Parathyroid adenoma (tissue), 2 donors: ENCODE results near the gene TRABD2A.
"Not testable (repeated sequence)": the region's sequence is repeated elsewhere in the genome, so short reads cannot be mapped to it uniquely, and the experiment has no call there.

Source experiments
- H2AFZ ChIP-seq: fragments of 300-600 bp; sonication (generic); one replicate; pipeline ENCODE4 v1.7.0; 2017; ENCODE audit warnings: antibody characterized with exemption, mild to moderate bottlenecking
- H3K27ac ChIP-seq: fragments of 300-600 bp; sonication (generic); one replicate; pipeline ENCODE4 v1.7.0; 2017
- H3K27me3 ChIP-seq: fragments of 300-600 bp; sonication (generic); one replicate; pipeline ENCODE4 v1.7.0; 2017; ENCODE audit warnings: low read length; ENCODE audit not compliant: control insufficient read depth, insufficient read depth
- H3K36me3 ChIP-seq: fragments of 300-600 bp; sonication (generic); one replicate; pipeline ENCODE4 v1.7.0; 2017; ENCODE audit warnings: low read length; ENCODE audit not compliant: control insufficient read depth, insufficient read depth
- H3K4me1 ChIP-seq: fragments of 300-600 bp; sonication (generic); one replicate; pipeline ENCODE4 v1.7.0; 2017; ENCODE audit warnings: control low read depth
- H3K4me2 ChIP-seq: fragments of 300-600 bp; sonication (generic); one replicate; pipeline ENCODE4 v1.7.0; 2017; ENCODE audit warnings: low read length
- H3K4me3 ChIP-seq: fragments of 300-600 bp; sonication (generic); one replicate; pipeline ENCODE4 v1.7.0; 2017; ENCODE audit warnings: low read depth, low read length
- H3K79me2 ChIP-seq: fragments of 300-600 bp; sonication (generic); one replicate; pipeline ENCODE4 v1.7.0; 2017; ENCODE audit warnings: control low read depth
- H3K9ac ChIP-seq: fragments of 300-600 bp; sonication (generic); one replicate; pipeline ENCODE4 v1.7.0; 2017; ENCODE audit warnings: mild to moderate bottlenecking
- H3K9me3 ChIP-seq: fragments of 300-600 bp; sonication (generic); one replicate; pipeline ENCODE4 v1.7.0; 2017; ENCODE audit warnings: low read length; ENCODE audit not compliant: control insufficient read depth
- CTCF ChIP-seq: fragments of 300-600 bp; sonication (generic); IDR thresholded peaks from one replicate; pipeline ENCODE4 v1.7.0; 2017; ENCODE audit warnings: antibody characterized with exemption, mild to moderate bottlenecking
- donor health status: primary hyperparathyroidism.

The TRABD2A gene

GRCh38 chr2:84873350-84873749, 7.5 kb downstream of the TRABD2A start:
- Histone ChIP-seq H2AFZ (no peak overlapping the region), H3K9ac (no peak overlapping the region), H3K27ac (no peak overlapping the region), H3K27me3 (no peaks in the 10 kb centered on the region), H3K4me1 (no peaks in the 10 kb centered on the region), H3K36me3 (no peaks in the 10 kb centered on the region), H3K4me3 (no peak overlapping the region), H3K79me2 (no peaks in the 10 kb centered on the region), H3K9me3 (no peaks in the 10 kb centered on the region), H3K4me2 (no peak overlapping the region)
- TF ChIP-seq CTCF: no peak

- H3K27ac ChIP-seq: not testable (repeated sequence)
Measured at GRCh38 chr2:84872691-84873090, 8.2 kb downstream of the TRABD2A start.

GRCh38 chr2:84870306-84870705, 10.6 kb downstream of the TRABD2A start:
- Histone ChIP-seq H3K4me3 (no peak overlapping the region), H3K4me2 (no peak overlapping the region), H3K36me3 (no peaks in the 10 kb centered on the region), H3K79me2 (no peaks in the 10 kb centered on the region), H3K27ac (no peak overlapping the region), H3K9ac (no peak overlapping the region), H3K4me1 (no peaks in the 10 kb centered on the region), H3K9me3 (no peaks in the 10 kb centered on the region), H2AFZ (no peak overlapping the region), H3K27me3 (no peaks in the 10 kb centered on the region)
- TF ChIP-seq CTCF: no peak

More at GRCh38 chr2:84872691-84873090, 8.2 kb downstream of the TRABD2A start:
- not testable (repeated sequence) for H3K9ac ChIP-seq, H3K9me3 ChIP-seq, H2AFZ ChIP-seq, H3K79me2 ChIP-seq, H3K4me3 ChIP-seq, H3K36me3 ChIP-seq, H3K4me1 ChIP-seq, H3K4me2 ChIP-seq, H3K27me3 ChIP-seq

DNA sequence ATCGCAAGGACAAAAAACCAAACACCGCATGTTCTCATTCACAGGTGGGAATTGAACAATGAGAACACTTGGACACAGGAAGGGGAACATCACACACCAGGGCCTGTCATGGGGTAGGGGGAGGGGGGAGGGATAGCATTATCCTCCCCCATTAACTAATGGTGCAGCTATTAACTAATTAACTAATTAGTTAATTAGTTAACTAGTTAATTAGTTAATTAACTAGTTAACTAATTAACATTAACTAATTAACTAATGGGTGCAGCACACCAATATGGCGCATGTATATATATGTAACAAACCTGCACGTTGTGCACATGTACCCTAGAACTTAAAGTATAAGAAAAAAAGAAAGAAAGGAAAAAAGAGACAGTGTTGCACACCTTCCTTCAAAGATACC, 12.6 kb downstream of the TRABD2A start:
- H3K4me2 ChIP-seq, H3K4me3 ChIP-seq, H3K27ac ChIP-seq, H2AFZ ChIP-seq, H3K36me3 ChIP-seq, H3K9ac ChIP-seq, H3K9me3 ChIP-seq, H3K79me2 ChIP-seq, H3K27me3 ChIP-seq, H3K4me1 ChIP-seq: not testable (repeated sequence)

- Histone ChIP-seq H3K4me2 (no peak overlapping the region), H3K9me3 (no peaks in the 10 kb centered on the region), H3K27me3 (no peaks in the 10 kb centered on the region), H3K4me3 (no peak overlapping the region), H3K4me1 (no peaks in the 10 kb centered on the region), H3K36me3 (no peaks in the 10 kb centered on the region), H3K79me2 (no peaks in the 10 kb centered on the region), H2AFZ (no peak overlapping the region), H3K27ac (no peak overlapping the region), H3K9ac (no peak overlapping the region)
- TF ChIP-seq CTCF: no peak
Measured at GRCh38 chr2:84866122-84866521, 14.8 kb downstream of the TRABD2A start.

GRCh38 chr2:84865181-84865783, 15.6 kb downstream of the TRABD2A start:
- Histone ChIP-seq H3K27me3 (no peaks in the 10 kb centered on the region), H2AFZ (no peak overlapping the region), H3K9ac (no peak overlapping the region), H3K79me2 (no peaks in the 10 kb centered on the region), H3K4me2 (no peak overlapping the region), H3K4me1 (no peaks in the 10 kb centered on the region), H3K9me3 (no peaks in the 10 kb centered on the region), H3K27ac (no peak overlapping the region), H3K36me3 (no peaks in the 10 kb centered on the region), H3K4me3 (no peak overlapping the region)
- no peak for TF ChIP-seq CTCF
